Right forelimb (tissue), 1 donor: ENCODE measurements around the gene NPSR1.
"Not testable (repeated sequence)": the region's sequence is repeated elsewhere in the genome, so short reads cannot be mapped to it uniquely, and the experiment has no call there.

ENCODE experiments used
- DNase-seq: peaks from one replicate; pipeline ENCODE4 v3.0.0-alpha.2; 2018

The NPSR1 gene

GRCh38 chr7:34839645-34840044 lies 181.6 kb downstream of the NPSR1 start:
- DNase-seq, result no peak

DNA sequence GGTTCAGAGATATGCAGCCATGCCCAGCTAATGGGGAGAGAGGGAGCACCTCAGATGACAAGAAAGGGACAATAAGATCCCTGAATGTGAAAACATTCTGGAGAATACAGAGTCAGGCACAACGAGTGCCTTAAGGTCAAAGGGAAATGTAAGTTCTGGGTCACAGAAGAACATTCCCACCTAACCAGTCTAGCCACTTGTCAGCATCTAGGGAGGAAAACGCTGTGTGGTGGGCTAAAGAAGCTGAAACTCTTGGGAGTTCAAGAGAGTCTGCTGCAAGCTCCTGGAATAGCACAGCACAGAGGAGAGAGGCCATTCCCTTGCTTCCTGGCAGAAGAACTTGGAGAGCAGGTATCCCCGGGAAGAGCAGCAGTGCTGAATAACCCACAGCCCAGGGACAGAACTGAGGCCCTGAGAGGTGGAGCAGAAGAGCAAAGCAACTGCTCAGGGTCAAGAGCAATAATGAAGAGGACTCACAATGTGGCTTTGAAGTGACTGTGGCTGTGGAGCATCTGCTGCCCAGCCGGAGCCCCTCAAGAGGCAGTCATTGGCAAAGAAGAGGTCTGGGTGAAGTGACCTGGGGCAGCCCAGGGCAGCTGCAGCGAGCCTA lies 182.3 kb downstream of the NPSR1 start:
- no peak for DNase-seq

DNA sequence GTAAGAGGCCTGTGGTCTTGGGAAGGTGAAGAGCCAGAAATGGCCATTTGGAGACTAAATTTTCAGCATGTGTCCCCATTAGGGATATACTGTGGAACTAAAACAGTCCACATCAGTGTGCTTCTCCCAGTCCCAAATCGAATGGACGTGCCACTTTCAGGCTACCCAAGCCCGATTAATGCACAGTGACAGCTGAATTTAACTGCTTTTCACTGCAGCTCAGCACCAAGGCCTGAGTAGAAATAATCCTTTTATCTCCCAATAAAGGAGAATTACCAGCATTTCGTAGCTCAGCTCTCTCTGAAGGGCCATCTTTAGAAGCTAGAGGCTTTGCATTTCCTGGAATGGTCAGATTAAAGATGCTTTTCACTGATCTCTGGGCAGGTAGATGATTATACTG lies 183.3 kb downstream of the NPSR1 start:
- DNase-seq, result no peak

DNA sequence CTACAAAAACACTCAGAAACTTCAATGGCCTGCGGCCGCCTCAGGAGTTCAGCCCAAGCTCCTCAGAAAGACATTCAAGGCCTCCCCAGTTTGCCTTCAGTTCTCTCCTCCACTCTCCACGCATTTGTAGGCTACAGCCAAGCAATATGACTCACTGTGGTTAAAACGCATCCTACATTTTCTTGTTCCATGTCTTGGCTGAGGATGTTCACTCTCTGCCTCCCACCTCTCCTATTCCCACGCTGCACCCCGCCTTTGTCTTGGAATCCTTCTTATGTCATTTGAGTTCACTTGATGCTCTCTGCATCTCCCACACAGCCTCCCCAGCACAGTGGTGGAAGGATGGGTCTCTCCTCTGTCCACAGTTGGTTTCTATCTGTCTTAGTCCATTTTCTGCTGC lies 184.8 kb downstream of the NPSR1 start:
- DNase-seq, result no peak

GRCh38 chr7:34844406-34844805 lies 186.4 kb downstream of the NPSR1 start:
- no peak for DNase-seq

- no peak for DNase-seq
Observed at GRCh38 chr7:34844936-34845665, 187.1 kb downstream of the NPSR1 start.

DNA sequence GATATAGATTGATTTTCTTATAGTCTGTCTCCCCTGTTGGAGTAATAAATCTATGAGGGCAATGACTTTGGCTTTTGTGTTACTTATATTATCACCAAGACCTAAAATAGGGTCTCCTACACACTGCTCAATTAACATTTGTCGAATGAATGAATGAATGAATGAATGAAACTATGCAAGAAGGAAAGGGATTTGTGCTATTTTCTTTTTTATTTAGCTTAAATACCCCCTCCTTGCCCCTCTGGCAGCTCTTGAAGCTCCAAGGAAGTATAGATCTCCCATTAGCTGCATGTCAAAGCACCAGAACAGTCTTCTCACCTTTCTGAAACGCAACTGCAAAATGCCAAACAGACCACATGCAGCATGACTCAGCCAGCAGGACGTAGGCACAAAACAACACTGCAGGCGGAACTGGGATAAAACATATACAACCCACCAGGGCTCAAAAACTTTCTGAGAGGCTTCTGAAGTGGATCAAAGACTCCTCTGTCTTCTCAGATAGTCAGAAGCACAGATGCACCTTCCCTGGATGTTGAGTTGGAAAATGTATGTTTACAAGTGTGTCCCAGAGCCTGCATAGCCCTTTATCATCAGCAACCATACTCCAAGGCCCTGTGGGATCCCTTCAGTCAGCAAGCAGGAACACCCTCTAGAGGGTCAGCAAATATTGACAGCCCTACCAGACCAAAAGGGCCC lies 187.8 kb downstream of the NPSR1 start:
- no peak for DNase-seq

DNA sequence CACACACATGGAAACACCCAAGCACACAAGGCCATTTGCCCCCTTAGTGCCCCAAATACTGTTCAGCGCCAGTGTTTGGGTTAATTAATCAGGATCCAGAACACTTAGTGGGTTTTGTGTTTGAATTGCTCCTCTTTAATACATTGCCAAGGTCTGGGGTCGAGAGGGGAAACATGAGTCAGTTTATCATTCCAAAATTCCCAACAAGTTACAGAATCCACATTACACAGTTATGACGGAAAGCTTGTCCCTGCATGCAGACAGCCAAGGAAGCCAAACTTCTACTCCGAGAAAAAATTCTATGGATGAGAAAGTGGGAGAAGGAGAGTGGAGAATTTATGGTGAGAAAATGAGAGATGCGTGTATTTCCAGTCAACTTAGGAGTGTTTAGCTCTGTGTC lies 189.0 kb downstream of the NPSR1 start:
- no peak for DNase-seq

GRCh38 chr7:34848670-34849069 lies 190.7 kb downstream of the NPSR1 start:
- no peak for DNase-seq

- no peak for DNase-seq
Observed at GRCh38 chr7:34849163-34849960, 191.3 kb downstream of the NPSR1 start.

DNA sequence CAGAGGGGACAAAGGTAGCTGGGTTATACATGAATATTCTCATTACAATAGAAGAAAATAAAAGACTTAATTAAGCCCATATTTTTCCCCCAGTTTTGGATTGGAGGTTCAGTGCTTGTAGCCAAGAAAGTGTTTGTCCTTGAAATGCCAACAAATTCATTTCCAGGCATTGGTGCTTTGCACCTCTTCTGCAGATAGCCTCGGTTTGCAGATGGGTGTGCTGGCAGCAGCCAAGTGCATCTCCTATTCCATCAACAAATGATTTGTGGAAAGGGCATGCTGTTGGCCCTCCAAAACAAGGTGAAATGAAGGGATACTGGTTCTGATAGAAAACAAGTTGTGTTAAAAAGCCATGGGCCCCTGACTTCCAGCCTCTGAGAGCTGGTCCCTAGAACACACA lies 192.0 kb downstream of the NPSR1 start:
- no peak for DNase-seq

DNA sequence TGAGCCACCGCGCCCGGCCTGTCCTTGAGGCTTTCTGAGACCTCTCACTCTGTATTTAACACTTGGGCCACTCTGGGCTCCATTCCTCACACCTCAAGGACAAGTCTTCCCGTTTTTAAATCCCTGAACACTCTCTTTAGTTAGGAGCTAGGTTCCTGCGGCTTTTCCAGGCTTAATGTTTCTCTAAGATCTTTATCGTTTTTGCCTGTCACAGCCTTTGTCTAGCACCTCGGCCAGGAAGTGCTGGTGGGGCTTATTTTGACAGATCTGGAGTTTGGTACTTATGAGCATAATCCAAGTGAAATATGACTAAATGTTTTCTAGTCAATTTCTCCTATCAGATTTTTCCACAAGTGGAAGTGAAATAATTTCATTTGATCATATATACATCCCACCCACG lies 192.7 kb downstream of the NPSR1 start:
- DNase-seq, result no peak

DNA sequence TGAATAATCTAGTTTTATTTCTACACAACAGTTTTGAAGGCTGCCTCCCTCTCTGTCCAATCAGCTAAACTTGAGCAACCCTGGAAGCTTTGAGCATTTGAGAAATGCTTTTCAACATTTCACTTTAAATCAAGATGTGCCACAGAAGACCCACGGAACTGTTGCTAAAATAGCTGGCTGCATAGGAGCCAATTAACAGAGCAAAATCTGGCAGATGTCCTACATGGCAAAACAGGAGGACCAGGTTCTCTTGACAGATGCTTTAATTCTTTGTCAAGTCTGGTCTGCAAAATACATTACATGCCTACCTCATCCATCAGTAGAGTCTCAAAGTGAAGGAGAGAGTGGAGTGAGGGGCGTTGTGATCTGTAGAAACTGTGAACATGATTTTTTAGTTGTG lies 193.4 kb downstream of the NPSR1 start:
- no peak for DNase-seq

- not testable (repeated sequence) for DNase-seq
Observed at GRCh38 chr7:34858444-34858843, 200.4 kb downstream of the NPSR1 start.

DNA sequence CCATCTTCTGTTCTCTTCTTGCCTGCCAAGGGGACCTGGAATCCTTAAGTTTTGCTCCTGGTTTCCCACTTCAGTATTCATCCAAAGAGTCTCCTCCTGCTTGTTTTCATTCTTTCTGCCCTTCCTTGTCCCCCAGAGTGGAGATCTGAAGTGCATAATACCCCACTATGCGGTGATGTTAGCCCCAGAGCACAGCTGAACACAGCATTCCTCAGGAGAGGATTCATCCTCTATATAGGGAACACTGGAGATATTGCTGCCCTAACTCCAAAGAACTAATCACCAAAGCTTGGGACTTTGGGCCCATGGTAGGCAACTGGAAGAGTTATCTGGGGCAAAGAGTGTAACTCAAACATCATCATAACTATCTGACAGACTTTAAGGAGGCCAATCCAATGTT lies 201.3 kb downstream of the NPSR1 start:
- not testable (repeated sequence) for DNase-seq

DNA sequence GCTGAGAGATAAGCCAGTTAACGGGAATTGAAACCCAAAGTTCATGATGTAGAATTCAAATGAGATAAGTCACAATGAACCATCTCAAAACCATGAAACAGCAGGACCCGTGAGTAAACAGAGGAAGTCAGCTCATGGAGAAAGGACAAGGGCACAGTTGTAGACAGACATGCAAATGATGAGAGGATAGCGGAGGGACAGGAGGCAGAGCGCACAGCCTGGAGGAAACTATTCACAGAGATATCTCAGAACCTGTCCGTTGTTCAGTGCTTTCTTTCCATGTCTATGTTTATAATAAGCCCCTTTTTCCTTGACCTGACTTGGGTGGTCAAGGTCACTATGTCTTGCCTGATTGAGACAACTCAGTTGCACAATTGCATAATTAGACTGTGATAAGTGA lies 208.2 kb downstream of the NPSR1 start:
- not testable (repeated sequence) for DNase-seq

DNA sequence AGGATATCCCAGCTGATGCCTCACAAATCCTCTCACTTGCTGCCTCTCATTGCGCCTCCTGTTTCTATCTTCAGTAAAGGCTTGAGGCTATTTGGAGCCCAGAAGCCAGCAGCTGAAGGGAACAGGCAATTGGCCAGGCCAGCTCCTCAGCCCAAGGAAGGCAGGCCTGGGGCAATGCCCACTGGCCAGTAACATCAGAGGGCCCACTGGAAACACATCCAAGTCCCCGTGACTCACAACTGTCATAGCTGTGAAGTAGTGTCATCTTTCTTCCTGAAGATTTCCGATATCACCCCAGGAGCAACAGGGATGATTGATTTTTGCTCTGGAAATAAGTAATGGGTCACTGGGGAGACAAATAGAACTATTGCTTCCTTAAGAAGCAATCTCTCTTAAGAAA lies 209.3 kb downstream of the NPSR1 start:
- DNase-seq, result not testable (repeated sequence)

GRCh38 chr7:34868602-34869001 lies 210.6 kb downstream of the NPSR1 start:
- DNase-seq, result not testable (repeated sequence)

DNA sequence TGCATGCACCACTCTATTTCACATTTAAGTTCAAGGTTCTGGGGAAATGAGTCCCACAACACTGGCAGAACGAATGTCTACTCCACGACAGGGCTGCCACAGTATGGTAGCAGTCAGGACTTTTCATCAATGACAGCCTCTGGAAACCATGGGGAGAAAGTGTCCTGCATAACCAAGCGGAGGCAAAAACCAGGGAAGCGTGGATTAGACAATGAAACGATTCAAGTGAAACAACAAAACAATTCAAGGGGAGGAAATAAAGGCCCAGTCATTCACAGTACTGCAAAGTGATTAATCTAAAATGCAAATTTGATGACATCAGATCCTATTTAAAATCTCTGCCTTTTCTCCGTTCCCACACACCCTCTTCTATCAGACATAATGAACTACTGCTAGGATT lies 211.0 kb downstream of the NPSR1 start:
- no peak for DNase-seq

GRCh38 chr7:34870041-34870440 lies 212.0 kb downstream of the NPSR1 start:
- not testable (repeated sequence) for DNase-seq

DNA sequence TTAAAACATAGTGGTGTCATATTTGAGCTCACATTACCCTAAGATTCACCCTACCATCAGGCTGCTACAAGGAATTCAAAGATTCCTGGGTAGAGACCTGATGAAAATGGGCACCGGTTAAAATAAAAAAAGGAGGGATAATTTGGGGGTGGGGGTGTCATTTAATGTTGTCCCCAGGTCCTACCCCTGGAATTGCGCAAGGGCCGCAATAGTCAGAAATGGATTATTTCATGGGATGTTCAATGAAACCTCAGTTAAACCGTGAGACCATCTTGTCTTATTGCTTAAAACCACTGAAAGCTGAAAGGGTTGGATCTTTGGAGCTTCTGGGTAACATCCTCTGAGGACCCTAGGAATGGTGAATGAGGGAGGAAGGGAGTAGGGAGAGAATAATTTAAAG lies 216.3 kb downstream of the NPSR1 start:
- not testable (repeated sequence) for DNase-seq

DNA sequence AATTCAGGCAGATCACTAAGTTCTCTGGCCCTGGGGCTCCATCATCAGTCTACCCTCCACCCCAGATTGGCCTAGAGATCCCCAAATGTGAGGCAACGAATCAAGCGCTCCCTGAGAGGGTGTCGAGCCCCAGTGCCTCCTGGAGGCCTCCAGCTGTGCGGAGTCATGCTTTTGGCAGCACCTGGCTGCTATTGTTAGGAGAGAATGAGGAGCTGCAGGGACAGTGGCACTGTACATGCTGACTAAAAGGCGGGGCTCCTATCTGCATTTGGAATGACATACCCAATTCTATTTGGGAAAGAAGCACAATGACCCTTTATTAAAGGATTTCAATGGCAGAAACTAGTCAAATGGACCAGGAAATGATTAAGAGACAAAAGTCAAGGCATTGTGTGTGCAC lies 217.5 kb downstream of the NPSR1 start:
- DNase-seq, result no peak
